Stimulated activated CD4-positive, alpha-beta T cell treated with anti-CD3 and anti-CD28 coated beads, Interleukin-1b, Interleukin-23, amount 100 ng/mL, for 1 hour (primary cell): ENCODE data around the gene NDUFS7.
"Not testable (repeated sequence)": the region's sequence is repeated elsewhere in the genome, so short reads cannot be mapped to it uniquely, and the experiment has no call there.

ENCODE experiments used
- DNase-seq, 2 donors: peaks; one replicate each; pipeline ENCODE4 v3.0.0-alpha.2; 2020; ENCODE audit warnings: low read depth in 2 of 2

Gene NDUFS7

DNA sequence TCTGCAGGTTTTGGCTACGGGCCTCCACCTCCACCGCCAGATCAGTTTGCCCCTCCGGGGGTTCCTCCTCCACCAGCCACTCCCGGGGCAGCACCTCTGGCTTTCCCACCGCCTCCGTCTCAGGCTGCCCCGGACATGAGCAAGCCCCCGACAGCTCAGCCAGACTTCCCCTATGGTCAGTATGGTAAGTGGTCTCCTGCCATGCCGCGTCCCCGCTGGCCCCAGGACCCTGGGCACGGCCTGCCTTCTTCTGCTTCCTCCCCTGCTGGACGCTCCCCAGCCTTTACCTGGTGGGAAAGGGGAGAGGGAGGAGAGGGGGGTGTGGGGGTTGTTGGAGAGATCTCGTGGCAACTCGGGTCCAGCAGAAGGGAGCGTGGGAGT is 48.8 kb downstream of the NDUFS7 start:
- no peak for DNase-seq

DNA sequence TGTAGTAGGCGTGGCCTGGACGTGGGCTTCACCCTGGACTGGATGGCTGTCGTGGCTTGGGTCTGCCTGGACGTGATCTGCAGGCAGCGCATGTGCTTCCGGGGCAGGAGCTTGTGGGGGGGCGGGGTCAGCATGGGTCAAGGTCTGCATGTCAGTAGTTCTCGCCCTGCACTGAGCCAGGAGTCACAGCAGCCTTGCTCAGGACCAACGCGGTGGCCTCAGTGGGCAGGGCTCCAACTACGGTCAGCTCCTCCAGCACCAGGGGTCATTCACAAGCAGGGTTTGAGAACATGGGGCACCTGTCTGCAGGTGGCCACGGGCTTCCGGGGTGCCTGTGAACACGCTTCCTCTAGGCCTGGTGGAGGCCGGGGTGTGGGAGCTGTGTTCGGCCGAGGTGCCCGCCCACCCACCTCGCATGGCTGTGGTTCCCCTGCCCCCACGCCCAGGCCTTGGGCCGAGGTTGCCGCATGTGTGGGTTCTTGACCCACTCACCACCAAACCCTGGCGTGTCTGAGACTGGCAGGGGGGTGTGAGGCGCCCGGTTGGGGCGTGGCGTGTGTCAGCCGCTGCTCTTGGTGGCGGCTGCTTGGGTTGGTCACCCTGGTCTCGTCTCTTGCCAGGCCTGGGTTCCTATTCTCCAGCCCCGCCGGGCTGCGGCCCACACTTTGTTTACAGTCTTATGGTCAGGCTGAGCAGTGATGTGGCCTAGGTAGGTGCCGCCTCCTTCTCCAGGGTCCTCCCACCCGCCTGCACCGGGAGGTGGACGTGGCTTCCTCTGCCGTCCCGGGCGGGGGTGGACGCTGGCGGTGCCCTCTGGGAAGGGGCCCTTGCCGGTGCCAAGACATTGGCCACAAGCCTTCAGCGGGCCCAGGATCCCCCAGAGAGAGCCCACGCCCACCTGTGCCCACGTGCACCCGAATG is 49.7 kb downstream of the NDUFS7 start:
- no peak for DNase-seq

DNA sequence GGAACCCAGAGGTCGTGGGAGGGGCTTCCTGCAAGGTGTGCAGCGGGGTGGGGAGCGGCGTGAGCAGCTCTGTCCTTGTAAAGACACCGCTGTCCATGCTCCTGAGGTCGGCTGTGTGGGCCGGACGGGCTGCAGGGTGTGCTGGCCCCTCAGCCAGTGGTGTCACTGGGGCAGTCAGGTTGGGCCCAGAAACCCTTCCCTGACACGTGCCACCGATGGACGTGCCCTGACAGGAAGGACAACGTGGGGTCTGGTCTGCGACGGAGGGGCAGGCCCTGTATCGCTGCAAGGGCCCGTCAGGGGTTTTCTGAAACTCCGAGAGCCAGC is 50.3 kb downstream of the NDUFS7 start:
- DNase-seq, result no peak

DNA sequence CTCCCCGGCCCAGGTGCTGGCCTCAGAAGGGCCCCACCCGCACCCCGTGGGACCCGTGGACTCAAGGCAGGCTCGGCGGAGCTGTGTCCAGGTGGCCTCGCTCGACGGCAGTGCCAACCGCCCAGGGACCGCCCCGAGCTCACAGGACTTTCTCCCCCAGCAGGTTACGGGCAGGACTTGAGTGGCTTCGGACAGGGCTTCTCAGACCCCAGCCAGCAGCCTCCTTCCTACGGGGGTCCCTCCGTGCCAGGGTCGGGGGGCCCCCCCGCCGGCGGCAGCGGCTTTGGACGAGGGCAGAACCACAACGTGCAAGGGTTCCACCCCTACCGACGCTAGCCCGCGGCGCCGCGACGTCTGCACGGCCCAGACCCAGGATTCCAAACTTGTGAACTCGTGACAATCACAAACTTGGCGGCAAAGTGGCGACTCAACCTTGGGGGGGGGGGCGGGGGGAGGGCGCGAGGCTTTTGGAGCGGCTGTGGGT is 50.9 kb downstream of the NDUFS7 start:
- DNase-seq, result no peak

DNA sequence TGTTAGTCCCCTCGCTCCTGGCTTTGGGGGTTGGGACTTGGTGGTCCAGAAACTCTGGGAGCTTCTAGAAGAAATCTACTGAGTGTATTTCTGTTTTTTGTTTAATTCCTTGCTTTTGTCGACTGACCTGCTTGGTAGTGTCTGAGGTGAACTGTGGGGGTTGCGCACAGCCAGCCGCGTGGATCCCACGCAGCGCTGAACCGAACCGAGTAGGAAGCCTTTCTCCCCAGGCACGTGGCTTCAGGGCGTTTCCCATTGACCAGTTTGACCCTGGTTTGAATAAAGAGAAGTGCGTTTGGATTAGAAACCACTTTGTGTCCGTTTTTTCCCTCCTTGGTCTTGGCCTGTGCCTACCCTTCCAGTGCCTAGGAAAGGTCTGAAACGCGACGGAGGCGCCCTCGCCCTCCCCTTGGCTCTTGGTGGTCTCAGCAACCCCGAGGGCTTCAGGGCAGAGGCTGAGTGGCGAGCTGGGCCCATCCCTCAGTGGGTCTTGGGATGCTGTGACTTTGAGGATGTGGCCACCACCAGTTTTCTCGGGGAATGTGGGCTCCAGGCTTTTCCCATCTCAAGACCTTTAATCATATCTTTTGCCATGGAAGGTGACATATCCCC is 51.8 kb downstream of the NDUFS7 start:
- no peak for DNase-seq

DNA sequence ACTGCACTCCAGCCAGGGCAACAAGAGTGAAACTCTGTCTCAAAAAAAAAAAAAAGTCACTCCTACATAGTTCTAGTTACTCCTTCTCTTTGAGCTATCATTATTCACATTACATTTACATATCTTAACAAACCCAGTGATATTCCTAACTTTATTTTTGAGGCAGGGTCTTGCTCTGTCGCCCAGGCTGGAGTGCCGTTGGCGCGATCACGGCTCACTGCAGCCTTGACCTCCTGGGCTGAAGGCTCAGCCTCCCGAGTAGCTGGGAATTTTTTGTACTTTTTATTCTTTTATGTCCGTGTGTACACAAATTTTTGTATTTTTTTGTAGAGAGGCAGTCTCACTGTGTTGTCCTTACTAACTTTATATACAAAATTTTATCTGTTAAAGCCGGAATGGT is 53.9 kb downstream of the NDUFS7 start:
- DNase-seq, result no peak

DNA sequence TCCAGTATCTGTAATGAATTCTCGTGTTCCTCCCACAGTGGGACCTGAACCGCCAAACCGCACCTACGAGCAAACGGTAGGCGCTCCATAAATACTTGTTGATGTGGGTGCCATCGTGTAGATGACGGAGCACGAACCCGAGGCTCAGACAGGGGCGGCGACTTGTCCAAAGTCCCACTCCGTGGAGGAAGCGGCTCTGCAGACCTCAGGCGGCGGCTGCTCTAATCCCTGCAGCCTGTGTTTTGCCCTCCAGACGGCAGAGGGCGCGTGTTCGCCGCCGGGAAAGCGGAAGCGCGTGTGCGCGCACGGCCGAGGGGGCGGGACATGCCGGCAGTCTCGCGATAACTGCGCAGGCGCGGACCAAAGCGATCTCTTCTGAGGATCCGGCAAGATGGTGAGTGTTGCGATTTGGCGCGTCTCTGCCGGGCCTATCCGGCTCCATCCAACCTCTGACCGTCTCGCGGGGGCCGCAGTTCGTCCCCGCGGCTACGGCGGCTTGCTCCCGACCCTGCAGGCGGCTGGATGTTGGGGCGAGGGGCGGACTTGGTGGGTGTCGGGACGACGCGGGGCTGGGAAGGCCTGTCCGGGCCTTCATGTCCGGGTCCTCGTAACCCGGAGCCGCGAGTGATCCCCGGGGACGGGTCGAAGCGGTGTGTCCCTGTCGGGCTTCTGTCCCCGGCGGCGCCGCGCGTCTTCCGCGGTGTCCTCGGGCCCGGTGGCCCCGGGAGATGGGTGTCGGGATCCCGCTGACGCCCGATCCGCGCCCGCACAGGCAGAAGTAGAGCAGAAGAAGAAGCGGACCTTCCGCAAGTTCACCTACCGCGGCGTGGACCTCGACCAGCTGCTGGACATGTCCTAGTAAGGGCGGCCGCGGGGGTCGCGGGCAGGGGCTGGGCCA is 54.6 kb downstream of the NDUFS7 start, which contains the start of gene RPS15:
Gene RPS15 (plus strand): TSS at position 362 of the 898 bp plus-strand sequence. CDS start 30 bp downstream, at position 392.
- DNase-seq, result peak; percentile 91 to 92

DNA sequence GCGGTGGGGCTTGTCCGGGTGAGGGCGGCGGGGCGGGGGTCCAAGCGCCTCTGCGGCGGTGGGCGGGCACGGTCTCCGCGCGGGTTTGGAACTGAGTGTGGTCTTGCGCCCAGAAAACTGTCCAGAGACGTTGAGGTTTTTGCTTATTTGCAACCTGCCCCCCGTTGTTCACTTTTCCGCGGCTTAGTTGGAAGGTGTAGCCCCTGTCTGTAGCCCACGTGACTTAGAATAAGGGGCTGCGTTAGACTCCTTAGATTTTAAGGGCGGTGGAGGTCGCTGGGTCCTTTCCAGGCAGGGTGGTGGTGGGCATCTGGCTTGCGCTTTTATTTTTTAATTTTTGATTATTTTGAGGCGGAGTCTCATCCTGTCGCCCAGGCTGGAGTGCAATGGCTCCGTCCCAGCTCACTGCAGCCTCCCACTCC is 55.2 kb downstream of the NDUFS7 start:
- DNase-seq, result no peak

DNA sequence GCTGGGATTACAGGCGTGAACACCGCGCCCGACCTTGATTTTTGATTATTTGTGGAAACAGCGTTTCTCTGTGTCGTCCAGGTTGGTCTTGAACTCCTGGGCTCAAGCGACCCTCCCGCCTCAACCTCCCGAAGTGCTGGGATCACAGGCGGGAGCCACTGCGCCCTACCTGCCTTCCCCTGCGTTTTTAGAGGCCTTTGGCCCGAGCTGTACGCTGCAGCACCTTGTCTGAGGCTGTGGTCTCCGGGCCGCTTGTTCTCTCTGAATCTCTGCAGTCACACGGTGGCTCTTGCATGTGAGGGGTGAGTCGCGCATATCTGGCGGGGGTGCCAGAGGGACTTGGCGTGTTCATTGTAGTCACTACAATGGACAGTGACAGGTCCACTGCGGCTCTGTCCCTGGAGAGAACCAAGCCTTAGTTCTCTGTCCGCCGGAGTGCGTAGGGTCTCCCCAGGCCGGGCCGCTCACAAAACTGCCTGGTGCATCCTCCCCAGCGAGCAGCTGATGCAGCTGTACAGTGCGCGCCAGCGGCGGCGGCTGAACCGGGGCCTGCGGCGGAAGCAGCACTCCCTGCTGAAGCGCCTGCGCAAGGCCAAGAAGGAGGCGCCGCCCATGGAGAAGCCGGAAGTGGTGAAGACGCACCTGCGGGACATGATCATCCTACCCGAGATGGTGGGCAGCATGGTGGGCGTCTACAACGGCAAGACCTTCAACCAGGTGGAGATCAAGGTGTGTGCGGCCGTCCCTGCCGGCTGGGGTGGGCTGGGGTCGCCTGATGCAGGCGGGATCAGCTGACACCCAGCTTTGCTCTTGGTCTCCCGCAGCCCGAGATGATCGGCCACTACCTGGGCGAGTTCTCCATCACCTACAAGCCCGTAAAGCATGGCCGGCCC is 56.1 kb downstream of the NDUFS7 start:
- DNase-seq, result not testable (repeated sequence)

DNA sequence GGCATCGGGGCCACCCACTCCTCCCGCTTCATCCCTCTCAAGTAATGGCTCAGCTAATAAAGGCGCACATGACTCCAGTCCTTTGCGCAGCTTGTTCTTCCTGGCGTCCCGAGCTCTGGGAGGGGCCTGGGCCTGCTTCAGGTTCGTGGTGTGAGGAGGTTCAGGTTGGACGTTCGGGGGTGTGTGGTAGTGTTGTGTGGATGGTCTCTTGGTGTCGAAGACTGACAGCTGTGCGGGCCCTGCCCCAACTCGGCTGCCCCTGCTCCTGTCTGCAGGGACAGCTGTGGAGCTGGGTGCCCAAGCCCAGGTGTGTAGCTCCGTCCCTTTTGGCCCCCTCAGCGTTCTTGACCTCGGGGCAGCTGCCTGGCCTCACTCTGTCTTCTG is 56.7 kb downstream of the NDUFS7 start:
- no peak for DNase-seq

DNA sequence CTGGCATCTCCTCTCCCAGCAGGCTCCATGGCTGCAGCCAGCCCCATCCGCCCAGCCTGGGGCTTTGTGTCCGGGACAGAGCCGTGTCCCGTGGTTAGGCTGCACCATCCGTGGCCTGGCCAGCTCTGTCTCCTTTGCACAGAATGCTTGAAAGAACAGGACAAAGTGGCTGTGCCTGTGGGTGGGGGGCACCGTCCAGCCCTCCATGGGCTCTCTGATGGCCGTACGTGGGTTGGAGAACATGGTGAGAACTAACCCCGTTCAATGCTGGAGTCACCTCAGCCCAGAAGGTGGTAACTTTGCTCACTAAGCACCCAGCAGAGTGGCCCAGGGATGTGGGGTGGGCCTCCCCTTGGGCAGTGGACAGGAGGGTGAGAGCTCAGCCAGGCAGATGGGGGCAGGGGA is 57.3 kb downstream of the NDUFS7 start:
- DNase-seq, result no peak

DNA sequence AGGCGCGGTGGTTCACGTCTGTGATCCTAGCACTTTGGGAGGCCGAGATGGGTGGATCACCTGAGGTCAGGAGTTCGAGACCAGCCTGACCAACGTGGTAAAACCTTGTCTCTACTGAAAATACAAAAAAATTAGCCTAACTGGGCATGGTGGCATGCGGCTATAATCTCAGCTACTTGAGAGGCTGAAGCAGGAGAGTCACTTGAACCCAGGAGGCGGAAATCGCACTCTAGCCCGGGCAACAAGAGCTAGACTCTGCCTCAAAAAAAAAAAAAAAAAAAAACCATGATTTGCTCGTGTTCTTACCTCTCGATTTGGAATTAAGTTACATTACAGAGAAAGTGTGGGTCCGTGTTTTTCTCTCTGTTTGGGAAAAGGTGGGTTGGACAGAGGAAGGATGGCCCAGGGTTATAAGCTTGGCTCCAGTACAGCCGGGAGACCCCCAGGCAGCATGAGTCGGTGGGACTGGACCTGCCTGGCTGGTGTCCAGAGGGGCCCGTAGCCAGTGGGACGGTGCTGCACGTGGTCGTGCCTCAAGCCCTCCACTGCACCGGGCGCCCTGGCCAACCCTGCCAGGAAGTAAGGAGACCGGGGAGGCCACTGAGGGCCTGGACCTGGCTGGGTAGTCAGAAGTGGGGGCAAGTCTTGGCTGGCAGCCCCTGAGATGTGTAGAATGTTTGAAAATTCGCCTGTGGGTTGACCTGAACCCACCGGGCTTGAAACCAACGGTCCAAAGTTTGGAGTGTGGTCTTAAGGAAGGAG is 58.2 kb downstream of the NDUFS7 start:
- DNase-seq, result no peak
